ENCODE results near the gene DICER1.
A peak's percentile ranks its signal among the peaks of the same experiment; 100 is the strongest.

Gene DICER1

GRCh38 chr14:95126906-95127530, 30.3 kb downstream of the DICER1 start:
- no peak for DNase-seq (ENCODE audit: extremely low read depth in 1 of 2, low read depth in 1 of 2)

GRCh38 chr14:95125915-95126314, 31.4 kb downstream of the DICER1 start:
- no peak for DNase-seq (ENCODE audit: extremely low read depth in 1 of 2, low read depth in 1 of 2)

- no peak for DNase-seq (ENCODE audit: extremely low read depth in 1 of 2, low read depth in 1 of 2)
Measured at GRCh38 chr14:95125221-95125620, 32.1 kb downstream of the DICER1 start.

- DNase-seq (ENCODE audit: extremely low read depth in 1 of 2, low read depth in 1 of 2): no peak
Measured at GRCh38 chr14:95123891-95124579, 33.3 kb downstream of the DICER1 start.

GRCh38 chr14:95122621-95122945, 34.7 kb downstream of the DICER1 start:
- DNase-seq (ENCODE audit: extremely low read depth in 1 of 2, low read depth in 1 of 2): no peak

GRCh38 chr14:95121911-95122620, 35.3 kb downstream of the DICER1 start:
- DNase-seq (ENCODE audit: extremely low read depth in 1 of 2, low read depth in 1 of 2): no peak

GRCh38 chr14:95119336-95119735, 38.0 kb downstream of the DICER1 start:
- no peak for DNase-seq (ENCODE audit: extremely low read depth in 1 of 2, low read depth in 1 of 2)

GRCh38 chr14:95117937-95118721, 39.2 kb downstream of the DICER1 start:
- DNase-seq (ENCODE audit: extremely low read depth in 1 of 2, low read depth in 1 of 2): no peak

- no peak for DNase-seq (ENCODE audit: extremely low read depth in 1 of 2, low read depth in 1 of 2)
Measured at GRCh38 chr14:95113476-95113875, 43.9 kb downstream of the DICER1 start.

- no peak for DNase-seq (ENCODE audit: extremely low read depth in 1 of 2, low read depth in 1 of 2)
Measured at GRCh38 chr14:95111507-95112164, 45.7 kb downstream of the DICER1 start.

GRCh38 chr14:95110178-95110577, 47.2 kb downstream of the DICER1 start:
- no peak for DNase-seq (ENCODE audit: extremely low read depth in 1 of 2, low read depth in 1 of 2)

GRCh38 chr14:95107711-95108110, 49.6 kb downstream of the DICER1 start:
- no peak for DNase-seq (ENCODE audit: extremely low read depth in 1 of 2, low read depth in 1 of 2)

GRCh38 chr14:95106971-95107370, 50.4 kb downstream of the DICER1 start:
- no peak for DNase-seq (ENCODE audit: extremely low read depth in 1 of 2, low read depth in 1 of 2)

- DNase-seq (ENCODE audit: extremely low read depth in 1 of 2, low read depth in 1 of 2): no peak
Measured at GRCh38 chr14:95104911-95105310, 52.4 kb downstream of the DICER1 start.

GRCh38 chr14:95102680-95103044, 54.7 kb downstream of the DICER1 start:
- no peak for DNase-seq (ENCODE audit: extremely low read depth in 1 of 2, low read depth in 1 of 2)

- no peak for DNase-seq (ENCODE audit: extremely low read depth in 1 of 2, low read depth in 1 of 2)
Measured at GRCh38 chr14:95101736-95102679, 55.3 kb downstream of the DICER1 start.

- peak in 1 of 2 donors; percentile 3 for DNase-seq (ENCODE audit: extremely low read depth in 1 of 2, low read depth in 1 of 2)
Measured at GRCh38 chr14:95098984-95099599, 58.2 kb downstream of the DICER1 start.

GRCh38 chr14:95097385-95097784, 59.9 kb downstream of the DICER1 start:
- DNase-seq (ENCODE audit: extremely low read depth in 1 of 2, low read depth in 1 of 2): no peak

- no peak for DNase-seq (ENCODE audit: extremely low read depth in 1 of 2, low read depth in 1 of 2)
Measured at GRCh38 chr14:95096476-95096875, 60.9 kb downstream of the DICER1 start.
